HG03520 (cell line): ENCODE measurements around the gene MED4.
A peak's percentile ranks its signal among the peaks of the same experiment; 100 is the strongest.

Source experiments
- ATAC-seq: cut with Tn5 transposase; IDR thresholded peaks from one replicate; pipeline ENCODE4 v1.9.1; 2021; ENCODE audit warnings: mild to moderate bottlenecking, moderate library complexity; ENCODE audit not compliant: unreplicated experiment

The MED4 gene

GRCh38 chr13:48038761-48039160 is 56.1 kb downstream of the MED4 start:
- ATAC-seq = no peak

GRCh38 chr13:48037346-48038173 is 57.3 kb downstream of the MED4 start, which contains the start of gene NUDT15:
Gene NUDT15 (plus strand): TSS chr13:48037726. CDS start chr13:48037747, 21 bp downstream.
- ATAC-seq = peak; percentile 90

- ATAC-seq = no peak
Observed at GRCh38 chr13:48029859-48030258, 65.0 kb downstream of the MED4 start.

GRCh38 chr13:48028066-48028465 is 66.8 kb downstream of the MED4 start:
- ATAC-seq = no peak
